ENCODE results near the gene EHMT2.
"Not testable (repeated sequence)": the region's sequence is repeated elsewhere in the genome, so short reads cannot be mapped to it uniquely, and the experiment has no call there.

EHMT2 gene

GRCh38 chr6:31862344-31863235 is 34.9 kb downstream of the EHMT2 start, which contains the start of gene NEU1:
NEU1 (minus strand) TSS chr6:31862821; CDS start chr6:31862776, 45 bp downstream.
- H3K4me1 ChIP-seq (ENCODE audit: control insufficient read depth in 5 of 5, insufficient read depth in 5 of 5, low read length in 5 of 5) = peaks cover 3 to 26% (median 22%) of the 10 kb centered on the region in 5 donors

GRCh38 chr6:31861919-31862343 is 35.6 kb downstream of the EHMT2 start:
- peak overlapping the region; percentile 67 for H3K27ac ChIP-seq (ENCODE audit: low read depth, low read length)
- H3K36me3 ChIP-seq (ENCODE audit: control insufficient read depth in 5 of 5, insufficient read depth in 5 of 5, low read length in 5 of 5) = peaks cover 0 to 41% (median 30%) of the 10 kb centered on the region in 5 donors
- no peaks in the 10 kb centered on the region for H3K27me3 ChIP-seq (ENCODE audit: control insufficient read depth in 5 of 5, insufficient read depth in 4 of 5, low read length in 5 of 5)
- peak overlapping the region; percentile 81 to 86 (median 84) for H3K9ac ChIP-seq (ENCODE audit: low read length in 5 of 5)
- H3K9me3 ChIP-seq (ENCODE audit: control insufficient read depth in 5 of 5, low read length in 5 of 5) = no peaks in the 10 kb centered on the region
- peaks cover 3 to 26% (median 22%) of the 10 kb centered on the region in 5 donors for H3K4me1 ChIP-seq (ENCODE audit: control insufficient read depth in 5 of 5, insufficient read depth in 5 of 5, low read length in 5 of 5)
- peak overlapping the region; percentile 86 to 97 (median 92) for H3K4me3 ChIP-seq (ENCODE audit: low read depth in 1 of 5, low read length in 5 of 5)

More at GRCh38 chr6:31862344-31863235, 34.9 kb downstream of the EHMT2 start, which contains the start of gene NEU1:
- Histone ChIP-seq H3K9ac (ENCODE audit: low read length in 5 of 5) (peak within 1 kb of the TSS; percentile 81 to 86 (median 84)), H3K36me3 (ENCODE audit: control insufficient read depth in 5 of 5, insufficient read depth in 5 of 5, low read length in 5 of 5) (peaks cover 0 to 35% (median 28%) of the 10 kb centered on the region in 5 donors), H3K27me3 (ENCODE audit: control insufficient read depth in 5 of 5, insufficient read depth in 4 of 5, low read length in 5 of 5) (no peaks in the 10 kb centered on the region), H3K4me3 (ENCODE audit: low read depth in 1 of 5, low read length in 5 of 5) (peak within 1 kb of the TSS; percentile 86 to 97 (median 92)), H3K27ac (ENCODE audit: low read depth, low read length) (peak within 1 kb of the TSS; percentile 92), H3K9me3 (ENCODE audit: control insufficient read depth in 5 of 5, low read length in 5 of 5) (no peaks in the 10 kb centered on the region)

DNA sequence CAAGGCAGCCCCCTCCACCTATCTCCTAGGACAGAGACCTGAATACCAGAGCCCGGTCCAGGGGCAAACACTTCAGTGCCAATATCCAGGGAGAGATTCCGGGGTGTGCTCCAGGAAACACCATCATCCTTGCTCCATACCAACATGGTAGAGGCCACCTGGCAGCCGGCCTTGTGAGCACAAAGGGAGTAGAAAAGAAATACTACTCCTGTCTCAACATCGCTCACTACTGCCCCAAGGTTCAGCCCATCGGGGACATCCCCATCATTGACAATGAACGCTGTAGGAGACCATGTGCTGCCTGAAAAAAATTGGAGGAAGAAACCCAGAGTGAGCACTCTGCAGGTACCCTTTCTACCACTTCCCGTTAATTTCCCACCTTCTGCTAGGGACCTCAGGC is 36.3 kb downstream of the EHMT2 start:
- no peak overlapping the region for H3K27ac ChIP-seq (ENCODE audit: low read depth, low read length)
- H3K36me3 ChIP-seq (ENCODE audit: control insufficient read depth in 5 of 5, insufficient read depth in 5 of 5, low read length in 5 of 5) = peaks cover 0 to 41% (median 30%) of the 10 kb centered on the region in 5 donors
- H3K4me3 ChIP-seq (ENCODE audit: low read depth in 1 of 5, low read length in 5 of 5) = peak overlapping the region in 2 of 5 donors; percentile 90 to 95
- H3K27me3 ChIP-seq (ENCODE audit: control insufficient read depth in 5 of 5, insufficient read depth in 4 of 5, low read length in 5 of 5) = no peaks in the 10 kb centered on the region
- H3K9ac ChIP-seq (ENCODE audit: low read length in 5 of 5) = peak overlapping the region in 2 of 5 donors; percentile 6 to 28
- H3K4me1 ChIP-seq (ENCODE audit: control insufficient read depth in 5 of 5, insufficient read depth in 5 of 5, low read length in 5 of 5) = peaks cover 3 to 26% (median 22%) of the 10 kb centered on the region in 5 donors
- H3K9me3 ChIP-seq (ENCODE audit: control insufficient read depth in 5 of 5, low read length in 5 of 5) = no peaks in the 10 kb centered on the region

- Histone ChIP-seq H3K9ac (ENCODE audit: low read length in 5 of 5) (no peak overlapping the region), H3K27ac (ENCODE audit: low read depth, low read length) (no peak overlapping the region), H3K27me3 (ENCODE audit: control insufficient read depth in 5 of 5, insufficient read depth in 4 of 5, low read length in 5 of 5) (no peaks in the 10 kb centered on the region), H3K4me1 (ENCODE audit: control insufficient read depth in 5 of 5, insufficient read depth in 5 of 5, low read length in 5 of 5) (peaks cover 3 to 26% (median 22%) of the 10 kb centered on the region in 5 donors), H3K9me3 (ENCODE audit: control insufficient read depth in 5 of 5, low read length in 5 of 5) (no peaks in the 10 kb centered on the region), H3K4me3 (ENCODE audit: low read depth in 1 of 5, low read length in 5 of 5) (no peak overlapping the region), H3K36me3 (ENCODE audit: control insufficient read depth in 5 of 5, insufficient read depth in 5 of 5, low read length in 5 of 5) (peaks cover 0 to 43% (median 30%) of the 10 kb centered on the region in 5 donors)
Observed at GRCh38 chr6:31860349-31860748, 37.1 kb downstream of the EHMT2 start.

GRCh38 chr6:31859923-31860322 is 37.6 kb downstream of the EHMT2 start:
- H3K27me3 ChIP-seq (ENCODE audit: control insufficient read depth in 5 of 5, insufficient read depth in 4 of 5, low read length in 5 of 5) = no peaks in the 10 kb centered on the region
- no peak overlapping the region for H3K27ac ChIP-seq (ENCODE audit: low read depth, low read length)
- H3K36me3 ChIP-seq (ENCODE audit: control insufficient read depth in 5 of 5, insufficient read depth in 5 of 5, low read length in 5 of 5) = peaks cover 0 to 45% (median 30%) of the 10 kb centered on the region in 5 donors
- H3K9me3 ChIP-seq (ENCODE audit: control insufficient read depth in 5 of 5, low read length in 5 of 5) = no peaks in the 10 kb centered on the region
- H3K9ac ChIP-seq (ENCODE audit: low read length in 5 of 5) = no peak overlapping the region
- no peak overlapping the region for H3K4me3 ChIP-seq (ENCODE audit: low read depth in 1 of 5, low read length in 5 of 5)
- peaks cover 3 to 26% (median 22%) of the 10 kb centered on the region in 5 donors for H3K4me1 ChIP-seq (ENCODE audit: control insufficient read depth in 5 of 5, insufficient read depth in 5 of 5, low read length in 5 of 5)

DNA sequence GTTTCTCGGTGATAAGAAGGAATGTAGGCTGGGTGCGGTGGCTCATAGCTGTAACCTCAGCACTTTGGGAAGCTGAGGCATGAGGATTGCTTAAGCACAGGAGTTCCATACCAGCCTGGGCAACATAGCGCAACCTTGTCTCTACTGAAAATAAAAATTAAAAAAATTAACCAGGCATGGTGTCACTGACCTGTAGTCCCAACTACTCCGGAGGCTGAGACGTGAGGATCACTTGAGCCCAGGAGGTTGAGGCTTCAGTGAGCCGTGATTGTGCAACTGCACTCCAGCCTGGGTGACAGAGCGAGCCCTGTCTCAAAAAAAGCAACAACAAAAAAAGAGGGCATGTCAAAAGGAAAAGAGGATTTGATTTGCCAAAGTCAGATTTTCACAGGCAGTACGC is 38.8 kb downstream of the EHMT2 start:
- Histone ChIP-seq H3K9me3 (ENCODE audit: control insufficient read depth in 5 of 5, low read length in 5 of 5) (no peaks in the 10 kb centered on the region), H3K27ac (ENCODE audit: low read depth, low read length) (no peak overlapping the region), H3K27me3 (ENCODE audit: control insufficient read depth in 5 of 5, insufficient read depth in 4 of 5, low read length in 5 of 5) (no peaks in the 10 kb centered on the region), H3K9ac (ENCODE audit: low read length in 5 of 5) (no peak overlapping the region), H3K4me1 (ENCODE audit: control insufficient read depth in 5 of 5, insufficient read depth in 5 of 5, low read length in 5 of 5) (peaks cover 1 to 19% (median 15%) of the 10 kb centered on the region in 5 donors), H3K36me3 (ENCODE audit: control insufficient read depth in 5 of 5, insufficient read depth in 5 of 5, low read length in 5 of 5) (peaks cover 0 to 45% (median 30%) of the 10 kb centered on the region in 5 donors), H3K4me3 (ENCODE audit: low read depth in 1 of 5, low read length in 5 of 5) (no peak overlapping the region)

GRCh38 chr6:31857774-31858173 is 39.7 kb downstream of the EHMT2 start:
- H3K27ac ChIP-seq (ENCODE audit: low read depth, low read length); H3K4me3 ChIP-seq (ENCODE audit: low read depth in 1 of 5, low read length in 5 of 5): not testable (repeated sequence)
- peaks cover 0 to 45% (median 30%) of the 10 kb centered on the region in 5 donors for H3K36me3 ChIP-seq (ENCODE audit: control insufficient read depth in 5 of 5, insufficient read depth in 5 of 5, low read length in 5 of 5)

GRCh38 chr6:31851980-31852718 is 45.3 kb downstream of the EHMT2 start:
- not testable (repeated sequence) for H3K9ac ChIP-seq (ENCODE audit: low read length in 5 of 5); H3K36me3 ChIP-seq (ENCODE audit: control insufficient read depth in 5 of 5, insufficient read depth in 5 of 5, low read length in 5 of 5); H3K4me3 ChIP-seq (ENCODE audit: low read depth in 1 of 5, low read length in 5 of 5); H3K27me3 ChIP-seq (ENCODE audit: control insufficient read depth in 5 of 5, insufficient read depth in 4 of 5, low read length in 5 of 5); H3K9me3 ChIP-seq (ENCODE audit: control insufficient read depth in 5 of 5, low read length in 5 of 5); H3K27ac ChIP-seq (ENCODE audit: low read depth, low read length); H3K4me1 ChIP-seq (ENCODE audit: control insufficient read depth in 5 of 5, insufficient read depth in 5 of 5, low read length in 5 of 5)

More at GRCh38 chr6:31857774-31858173, 39.7 kb downstream of the EHMT2 start:
- H3K9me3 ChIP-seq (ENCODE audit: control insufficient read depth in 5 of 5, low read length in 5 of 5); H3K27me3 ChIP-seq (ENCODE audit: control insufficient read depth in 5 of 5, insufficient read depth in 4 of 5, low read length in 5 of 5); H3K9ac ChIP-seq (ENCODE audit: low read length in 5 of 5): not testable (repeated sequence)
- peaks cover 1 to 12% (median 10%) of the 10 kb centered on the region in 5 donors for H3K4me1 ChIP-seq (ENCODE audit: control insufficient read depth in 5 of 5, insufficient read depth in 5 of 5, low read length in 5 of 5)

DNA sequence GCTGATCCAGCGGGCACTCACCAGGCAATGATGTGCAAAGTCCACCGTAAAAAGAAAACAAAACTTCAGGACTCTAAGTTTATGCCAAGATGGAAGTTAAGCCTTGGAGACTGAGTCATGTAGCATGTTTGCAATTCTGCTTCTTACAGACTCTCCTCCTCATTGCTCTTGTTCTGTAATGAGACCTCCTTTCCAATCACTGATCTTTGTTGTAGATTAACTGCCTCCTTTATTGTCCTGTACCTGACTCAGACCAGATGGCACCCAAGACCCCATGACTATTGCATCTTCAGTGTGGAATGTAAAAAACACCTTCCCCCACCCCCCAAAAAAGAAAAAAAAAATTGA is 46.0 kb downstream of the EHMT2 start:
- Histone ChIP-seq H3K4me3 (ENCODE audit: low read depth in 1 of 5, low read length in 5 of 5) (no peak overlapping the region), H3K9me3 (ENCODE audit: control insufficient read depth in 5 of 5, low read length in 5 of 5) (no peaks in the 10 kb centered on the region), H3K9ac (ENCODE audit: low read length in 5 of 5) (no peak overlapping the region), H3K4me1 (ENCODE audit: control insufficient read depth in 5 of 5, insufficient read depth in 5 of 5, low read length in 5 of 5) (no peaks in the 10 kb centered on the region), H3K27ac (ENCODE audit: low read depth, low read length) (no peak overlapping the region), H3K36me3 (ENCODE audit: control insufficient read depth in 5 of 5, insufficient read depth in 5 of 5, low read length in 5 of 5) (peaks cover 0 to 3% (median 0%) of the 10 kb centered on the region in 5 donors), H3K27me3 (ENCODE audit: control insufficient read depth in 5 of 5, insufficient read depth in 4 of 5, low read length in 5 of 5) (no peaks in the 10 kb centered on the region)

Measured in subcutaneous abdominal adipose tissue (tissue), 5 donors.